PC-3 (cell line): ENCODE measurements around the gene GRIA4.

Experiments used
- CTCF ChIP-seq: fragments of 300-600 bp; sonication (generic); conservative IDR thresholded peaks from 2 replicates; pipeline ENCODE4 v1.5.1; 2017; ENCODE audit warnings: antibody characterized with exemption, low read depth, mild to moderate bottlenecking, low read length
- EZH2 ChIP-seq: fragments of 300-600 bp; sonication (generic); IDR thresholded peaks from one replicate; pipeline ENCODE4 v1.6.1; 2017; ENCODE audit warnings: antibody characterized with exemption, mild to moderate bottlenecking, low read length; ENCODE audit not compliant: unreplicated experiment
- EZH2phosphoT487 ChIP-seq: fragments of 300-600 bp; sonication (generic); IDR thresholded peaks from 2 replicates; pipeline ENCODE4 v1.6.1; 2018; ENCODE audit warnings: mild to moderate bottlenecking, antibody characterized with exemption, low read length, borderline replicate concordance

GRCh38 chr11:105582497-105582896, 27.4 kb upstream of the GRIA4 start:
- TF ChIP-seq CTCF (no peak), EZH2 (no peak), EZH2phosphoT487 (no peak)
